GM23338 (cell line): Measurements from ENCODE around the gene ZFYVE28. TPM values are rescaled to one million over a fixed set of nuclear protein-coding genes. Genes with fewer than 3 reads are reported as not detected.

ENCODE experiments used
- ATAC-seq: fragments of 200-7000 bp; cut with Tn5 transposase; 3 replicates; pipeline ENCODE4 v1.9.1; 2020
- DNase-seq: peaks from one replicate; pipeline ENCODE4 v3.0.0-alpha.2; 2015; ENCODE audit warnings: low spot score
- H2AFZ ChIP-seq: fragments of 200-600 bp; sonication (generic); 2 replicates; pipeline ENCODE4 v1.8.0; 2016; ENCODE audit warnings: antibody characterized with exemption, mild to moderate bottlenecking, moderate library complexity
- H3F3A ChIP-seq: fragments of 200-600 bp; sonication (generic); replicated peaks from 2 replicates; pipeline ENCODE4 v1.8.0; 2017; ENCODE audit warnings: antibody characterized with exemption, mixed run types, low read depth
- H3K27ac ChIP-seq: fragments of 200-600 bp; sonication (generic); 2 replicates; pipeline ENCODE4 v1.6.1; 2016; ENCODE audit warnings: low read depth
- H3K27me3 ChIP-seq: fragments of 200-600 bp; sonication (generic); 2 replicates; pipeline ENCODE4 v1.8.0; 2016; ENCODE audit warnings: mild to moderate bottlenecking, mixed run types, moderate library complexity; ENCODE audit not compliant: insufficient read depth
- H3K36me3 ChIP-seq: fragments of 200-600 bp; sonication (generic); 2 replicates; pipeline ENCODE4 v1.8.0; 2016; ENCODE audit warnings: mild to moderate bottlenecking; ENCODE audit not compliant: insufficient read depth
- H3K4me1 ChIP-seq: fragments of 200-600 bp; sonication (generic); 2 replicates; pipeline ENCODE4 v1.8.0; 2016; ENCODE audit warnings: mild to moderate bottlenecking, moderate library complexity; ENCODE audit not compliant: insufficient read depth
- H3K4me2 ChIP-seq: fragments of 200-600 bp; sonication (generic); 2 replicates; pipeline ENCODE4 v1.7.1; 2017; ENCODE audit warnings: mixed run types
- H3K4me3 ChIP-seq: fragments of 200-600 bp; sonication (generic); 2 replicates; pipeline ENCODE4 v1.6.1; 2016; ENCODE audit warnings: mixed run types
- H3K79me2 ChIP-seq: fragments of 200-600 bp; sonication (generic); replicated peaks from 2 replicates; pipeline ENCODE4 v1.8.0; 2017; ENCODE audit warnings: mild to moderate bottlenecking; ENCODE audit not compliant: insufficient read depth
- H3K9me2 ChIP-seq: fragments of 200-600 bp; sonication (generic); 2 replicates; pipeline ENCODE4 v1.8.0; 2017; ENCODE audit not compliant: insufficient read depth
- H4K20me1 ChIP-seq: fragments of 200-600 bp; sonication (generic); replicated peaks from 2 replicates; pipeline ENCODE4 v1.8.0; 2017; ENCODE audit warnings: mild to moderate bottlenecking; ENCODE audit not compliant: insufficient read depth
- H3K27ac Mint-ChIP-seq: 2 replicates; pipeline ENCODE4 v1.8.0; 2020; ENCODE audit warnings: inconsistent platforms, mild to moderate bottlenecking, moderate library complexity, mixed read lengths
- H3K27me3 Mint-ChIP-seq: 3 replicates; pipeline ENCODE4 v1.8.0; 2022; ENCODE audit warnings: low read depth, mild to moderate bottlenecking, moderate library complexity, mixed read lengths, inconsistent platforms; ENCODE audit not compliant: insufficient read depth, poor library complexity
- H3K36me3 Mint-ChIP-seq: 3 replicates; pipeline ENCODE4 v1.8.0; 2021; ENCODE audit warnings: low read depth, mild to moderate bottlenecking, inconsistent platforms, moderate library complexity, mixed read lengths
- H3K4me1 Mint-ChIP-seq: 3 replicates; pipeline ENCODE4 v1.8.0; 2020; ENCODE audit warnings: mild to moderate bottlenecking, inconsistent platforms, mixed read lengths
- H3K4me3 Mint-ChIP-seq: 3 replicates; pipeline ENCODE4 v1.8.0; 2021; ENCODE audit warnings: moderate library complexity, mild to moderate bottlenecking, inconsistent platforms, mixed read lengths
- H3K9me3 Mint-ChIP-seq: 3 replicates; pipeline ENCODE4 v1.8.0; 2020; ENCODE audit warnings: moderate library complexity, mild to moderate bottlenecking, inconsistent platforms, mixed read lengths
- CREB1 ChIP-seq: fragments of 250-450 bp; sonication (Bioruptor Pico); IDR thresholded peaks from 2 replicates; pipeline ENCODE4 v1.5.0; 2020; ENCODE audit warnings: low read depth, mild to moderate bottlenecking, moderate library complexity
- CTCF ChIP-seq, 2 experiments: fragments of 200-600 bp in 1 of 2; sonication (generic) in 1 of 2; conservative IDR thresholded peaks; 2 replicates each; pipeline versions ENCODE4 v1.5.1 to v1.6.1; 2016 to 2017; ENCODE audit warnings: antibody characterized with exemption in 2 of 2, low read depth in 2 of 2, mild to moderate bottlenecking in 2 of 2, moderate library complexity in 1 of 2
- ETS1 ChIP-seq: IDR thresholded peaks from 2 replicates; pipeline ENCODE4 v1.6.1; 2016; ENCODE audit warnings: antibody characterized with exemption
- EZH2 ChIP-seq: fragments of 200-600 bp; sonication (generic); IDR thresholded peaks from one replicate; pipeline ENCODE4 v1.8.0; 2017; ENCODE audit warnings: antibody characterized with exemption, mild to moderate bottlenecking, low read depth; ENCODE audit not compliant: unreplicated experiment
- EZH2phosphoT487 ChIP-seq: fragments of 200-600 bp; sonication (generic); IDR thresholded peaks from one replicate; pipeline ENCODE4 v1.8.1; 2018; ENCODE audit warnings: antibody characterized with exemption; ENCODE audit not compliant: unreplicated experiment
- JUNB ChIP-seq: IDR thresholded peaks from one replicate; pipeline ENCODE4 v1.6.1; 2016; ENCODE audit warnings: antibody characterized with exemption; ENCODE audit not compliant: unreplicated experiment
- NANOG ChIP-seq: IDR thresholded peaks from 2 replicates; pipeline ENCODE4 v1.6.1; 2016; ENCODE audit warnings: antibody characterized with exemption, borderline replicate concordance
- POLR2AphosphoS5 ChIP-seq: IDR thresholded peaks from 2 replicates; pipeline ENCODE4 v1.6.1; 2016; ENCODE audit warnings: antibody characterized with exemption, low read depth
- REST ChIP-seq: IDR thresholded peaks from one replicate; pipeline ENCODE4 v1.6.1; 2018; ENCODE audit warnings: antibody characterized with exemption; ENCODE audit not compliant: unreplicated experiment
- STAT1 ChIP-seq: IDR thresholded peaks from one replicate; pipeline ENCODE4 v1.6.1; 2016; ENCODE audit warnings: antibody characterized with exemption; ENCODE audit not compliant: unreplicated experiment
- ZNF114 ChIP-seq: fragments of 250-450 bp; sonication (Bioruptor Pico); IDR thresholded peaks from 2 replicates; pipeline ENCODE4 v1.5.0; 2020; ENCODE audit warnings: mild to moderate bottlenecking, moderate library complexity
- ZNF331 ChIP-seq: fragments of 250-450 bp; sonication (Bioruptor Pico); IDR thresholded peaks from 2 replicates; pipeline ENCODE4 v1.5.0; 2020; ENCODE audit warnings: low read depth, mild to moderate bottlenecking, moderate library complexity
- ZNF462 ChIP-seq: fragments of 250-450 bp; sonication (Bioruptor Pico); IDR thresholded peaks from 2 replicates; pipeline ENCODE4 v1.5.0; 2020; ENCODE audit warnings: mild to moderate bottlenecking, moderate library complexity
- polyA plus RNA-seq: library from polyadenylated mRNA; unstranded; fragments of >200 nt; fragmentation: Nextera tagmentation; extraction: Ambion mirVana; gene quantifications from 2 replicates; pipeline ENCODE4 v1.2.1, GENCODE V29; 2016
- total RNA-seq: library from RNA; depleted of rRNA; stranded (reverse); fragments of >200 nt; shearing (Covaris generic); gene quantifications from 2 replicates; pipeline ENCODE4 v1.2.3, GENCODE V29; 2014

Gene ZFYVE28
- total and polyA plus RNA-seq, 2 experiments from 2014 or later, result 2.6 to 4.6 TPM

GRCh38 chr4:2313366-2313765 is 105.1 kb downstream of the ZFYVE28 start:
- no peak overlapping the region for H3K4me3 Mint-ChIP-seq
- H3K4me2 ChIP-seq, result no peak overlapping the region
- H3K4me1 Mint-ChIP-seq, result no peaks in the 10 kb centered on the region
- H3K36me3 Mint-ChIP-seq, result no peaks in the 10 kb centered on the region
- ATAC-seq (no peak), DNase-seq (no peak)
- H3K4me3 ChIP-seq, result no peak overlapping the region
- no peaks in the 10 kb centered on the region for H3K79me2 ChIP-seq
- H3K9me3 Mint-ChIP-seq, result peaks cover 5% of the 10 kb centered on the region; the same call in 2 of the 3 replicates
- H2AFZ ChIP-seq, result no peak overlapping the region
- no peak for TF ChIP-seq ZNF331 (CRISPR knock-in tag)
- TF ChIP-seq STAT1, result no peak
- TF ChIP-seq NANOG, result no peak
- TF ChIP-seq EZH2phosphoT487, result no peak
- TF ChIP-seq ZNF462 (CRISPR knock-in tag), result no peak
- TF ChIP-seq POLR2AphosphoS5, result no peak
- no peak for TF ChIP-seq EZH2
- no peak for TF ChIP-seq JUNB
- no peak for TF ChIP-seq ETS1
- TF ChIP-seq ZNF114 (CRISPR knock-in tag), result no peak
- no peak for TF ChIP-seq REST
- TF ChIP-seq CTCF (conservative IDR thresholded peaks at IDR 0.05; ENCODE audit: low read depth in 2 of 2), result no peak
- TF ChIP-seq CREB1 (CRISPR knock-in tag), result no peak
- H3K4me1 ChIP-seq, result no peaks in the 10 kb centered on the region
- no peaks in the 10 kb centered on the region for H3K9me2 ChIP-seq
- H3K27ac ChIP-seq, result no peak overlapping the region
- no peaks in the 10 kb centered on the region for H3K27me3 Mint-ChIP-seq
- H4K20me1 ChIP-seq, result no peaks in the 10 kb centered on the region
- no peak overlapping the region for H3K27ac Mint-ChIP-seq
- H3F3A ChIP-seq, result no peaks in the 10 kb centered on the region
- H3K27me3 ChIP-seq, result no peaks in the 10 kb centered on the region
- no peaks in the 10 kb centered on the region for H3K36me3 ChIP-seq
